Vagina (tissue), 2 donors: ENCODE measurements around the gene CYSLTR2.

ENCODE experiments used
- CTCF ChIP-seq, 3 experiments: fragments of 450-650 bp in 2 of 3; fragments of 200-600 bp in 1 of 3; sonication (generic) in 1 of 3; IDR thresholded peaks; one replicate each; pipeline ENCODE4 v1.5.1; 2017 to 2019; ENCODE audit warnings: antibody characterized with exemption in 3 of 3, mild to moderate bottlenecking in 2 of 3, moderate library complexity in 2 of 3
- POLR2A ChIP-seq, 2 donors: fragments of 450-650 bp; IDR thresholded peaks; one replicate each; pipeline ENCODE4 v1.6.1; 2017; ENCODE audit warnings: antibody characterized with exemption in 2 of 2, mild to moderate bottlenecking in 2 of 2, moderate library complexity in 2 of 2

DNA sequence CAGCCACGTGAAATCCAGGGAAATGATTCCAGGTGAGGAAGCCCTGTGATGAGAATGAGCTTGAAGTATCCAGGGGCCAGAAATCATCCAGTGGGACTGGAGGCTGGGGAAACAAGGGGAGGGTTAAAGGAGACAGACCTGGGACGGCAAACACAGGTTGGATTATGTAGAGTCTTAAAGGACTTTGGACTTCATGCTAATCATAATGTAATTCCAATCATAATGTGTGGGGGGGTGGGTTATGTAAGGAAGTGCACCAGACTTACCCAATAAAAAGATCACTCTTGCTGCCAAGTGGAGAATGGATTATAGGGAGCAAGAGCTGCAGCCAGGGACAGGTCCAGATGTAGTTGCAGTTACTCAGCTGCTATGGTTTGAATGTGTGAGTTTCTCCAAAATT lies 16.1 kb upstream of the CYSLTR2 start:
- TF ChIP-seq CTCF (IDR thresholded peaks at IDR 0.05) (no peak), POLR2A (IDR thresholded peaks at IDR 0.05) (no peak)
